AG04449 (cell line): ENCODE data around the gene EVPLL.

Experiments
- CTCF ChIA-PET: fragments of 350-600 bp; formaldehyde crosslinking; extraction: SDS; loops from one replicate; lab custom pipeline; 2021; ENCODE audit warnings: antibody characterized with exemption; lab: Yijun Ruan, JAX
- POLR2A ChIA-PET: fragments of 400-600, 350-600 bp; formaldehyde crosslinking; extraction: SDS; loops from one replicate; lab custom pipeline; 2020; ENCODE audit warnings: antibody characterized with exemption, inconsistent platforms; lab: Yijun Ruan, JAX
- DNase-seq: peaks from one replicate; pipeline ENCODE4 v3.0.0-alpha.2; 2010; ENCODE audit warnings: low read depth, low spot score
- H3K4me3 ChIP-seq: 2 replicates; pipeline ENCODE4 v1.5.1; 2011; ENCODE audit warnings: low read depth, mild to moderate bottlenecking, control low read depth, low read length
- CTCF ChIP-seq: IDR thresholded peaks from one replicate; pipeline ENCODE4 v1.5.1; 2011; ENCODE audit warnings: mild to moderate bottlenecking, moderate library complexity, low read length, control low read depth, inconsistent platforms; ENCODE audit not compliant: insufficient read depth; ENCODE audit errors: missing control alignments

EVPLL gene

DNA sequence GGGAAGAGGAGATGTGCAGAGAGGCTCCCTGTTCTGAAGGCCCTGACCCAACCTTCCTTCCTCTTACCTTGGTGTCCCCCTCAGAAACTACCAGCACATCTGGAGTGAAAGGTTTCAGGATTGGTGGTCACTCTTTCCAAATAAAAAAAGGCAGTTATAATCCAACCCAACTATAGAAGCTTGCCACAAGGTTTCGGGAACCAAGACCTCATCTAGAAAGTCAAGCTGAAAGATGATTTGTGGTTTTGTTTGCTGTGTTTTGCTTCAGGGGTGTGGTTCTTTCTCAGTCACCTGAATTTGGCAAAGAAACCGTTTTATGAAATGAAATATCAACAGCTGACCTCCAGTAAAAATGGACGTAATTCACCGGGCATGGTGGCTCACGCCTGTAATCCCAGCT lies 33.6 kb upstream of the EVPLL start:
- CTCF ChIA-PET, result no interaction called here
- DNase-seq, result no peak
- H3K4me3 ChIP-seq, result no peak overlapping the region
- no peak for TF ChIP-seq CTCF
- POLR2A ChIA-PET, result interaction anchor here (0.6 kb wide), 1 partner anchor 17 kb away, joined by 4 read pairs; no protein-coding TSS in a partner anchor

- ChIA-PET CTCF (no interaction called here), POLR2A (no interaction called here)
- DNase-seq, result no peak
- no peak overlapping the region for H3K4me3 ChIP-seq
- no peak for TF ChIP-seq CTCF
Measured at GRCh38 chr17:18353541-18353940, 24.0 kb upstream of the EVPLL start.

DNA sequence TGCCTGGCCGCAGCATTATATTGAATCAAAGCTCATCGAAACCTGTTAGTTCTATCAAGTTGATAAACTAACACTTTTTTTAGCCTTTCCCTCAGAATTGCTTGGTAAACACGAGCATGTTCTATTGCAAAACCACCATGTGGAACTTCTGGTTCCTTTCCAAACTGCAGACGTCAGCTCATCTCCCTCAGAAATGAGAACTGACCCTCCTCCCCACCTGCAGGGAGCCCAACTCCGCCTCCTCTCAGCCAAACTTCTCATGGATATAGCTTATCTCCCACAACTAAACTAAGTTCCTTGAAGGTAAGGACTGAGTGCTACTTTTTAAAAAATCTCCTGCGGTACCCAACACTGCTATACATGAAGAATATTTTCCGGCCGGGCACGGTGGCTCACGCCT lies 21.0 kb upstream of the EVPLL start:
- ChIA-PET POLR2A (no interaction called here), CTCF (interaction anchor here (0.7 kb wide), 1 partner anchor 28 kb away, joined by 3 read pairs; no protein-coding TSS in a partner anchor)
- no peak for TF ChIP-seq CTCF
- DNase-seq, result no peak
- H3K4me3 ChIP-seq, result no peak overlapping the region

- H3K4me3 ChIP-seq, result no peak overlapping the region
- POLR2A ChIA-PET, result interaction anchor here (0.7 kb wide), 1 partner anchor 16 kb away, joined by 4 read pairs; no protein-coding TSS in a partner anchor
- DNase-seq, result no peak
- no peak for TF ChIP-seq CTCF
- CTCF ChIA-PET, result no interaction called here
Measured at GRCh38 chr17:18360518-18360917, 17.1 kb upstream of the EVPLL start.

- peak overlapping the region; percentile 79 for H3K4me3 ChIP-seq
- CTCF ChIA-PET, result interaction anchor here (1.0 kb wide), 1 partner anchor 41 kb away, joined by 6 read pairs; no protein-coding TSS in a partner anchor
- no peak for TF ChIP-seq CTCF
- POLR2A ChIA-PET, result no interaction called here
- no peak for DNase-seq
Measured at GRCh38 chr17:18361837-18362697, 15.5 kb upstream of the EVPLL start.

DNA sequence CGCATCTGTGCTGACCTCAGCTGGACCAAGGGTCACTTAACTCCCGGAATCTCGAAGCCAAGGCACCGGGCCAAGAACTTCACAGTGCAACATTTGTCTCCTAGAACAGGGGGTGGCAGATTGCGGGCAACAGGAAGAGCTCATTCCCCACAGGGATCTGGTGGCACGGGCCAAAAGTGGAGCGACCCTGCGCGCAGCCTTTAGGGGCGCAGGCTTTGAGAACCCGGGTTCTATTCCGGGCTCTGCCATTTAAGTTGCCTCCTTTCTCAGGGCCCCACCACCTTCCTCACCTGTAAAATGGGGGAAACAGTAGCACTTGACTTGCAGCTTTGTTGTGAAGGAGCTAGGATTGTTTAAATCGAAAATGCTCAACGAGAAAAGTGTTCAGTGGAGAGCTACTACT lies 14.9 kb upstream of the EVPLL start:
- TF ChIP-seq CTCF, result no peak

More for the DNA sequence above, 14.9 kb upstream of the EVPLL start:
- H3K4me3 ChIP-seq, result peak overlapping the region; percentile 79
- POLR2A ChIA-PET, result no interaction called here
- DNase-seq, result no peak
- CTCF ChIA-PET, result interaction anchor here (1.0 kb wide), 1 partner anchor 42 kb away, joined by 6 read pairs; no protein-coding TSS in a partner anchor
